Activated gamma-delta T cell treated with Interleukin-2 at 50 U/mL for 16 hours (primary cell): Measurements from ENCODE around the gene SLC23A2.

Experiments used
- DNase-seq: peaks from one replicate; pipeline ENCODE4 v3.0.0-alpha.2; 2020

SLC23A2 gene

GRCh38 chr20:4962241-4962855 is 39.0 kb downstream of the SLC23A2 start:
- DNase-seq, result peak; percentile 19

GRCh38 chr20:4961746-4962145 is 39.6 kb downstream of the SLC23A2 start:
- DNase-seq, result peak; percentile 16

GRCh38 chr20:4959592-4959991 is 41.7 kb downstream of the SLC23A2 start:
- DNase-seq, result no peak

GRCh38 chr20:4957939-4958362 is 43.4 kb downstream of the SLC23A2 start:
- DNase-seq, result no peak

GRCh38 chr20:4957187-4957586 is 44.1 kb downstream of the SLC23A2 start:
- no peak for DNase-seq

GRCh38 chr20:4956200-4956810 is 45.0 kb downstream of the SLC23A2 start:
- DNase-seq, result no peak

- DNase-seq, result no peak
Measured at GRCh38 chr20:4953881-4954280, 47.4 kb downstream of the SLC23A2 start.

- DNase-seq, result no peak
Measured at GRCh38 chr20:4952229-4952628, 49.1 kb downstream of the SLC23A2 start.

- DNase-seq, result no peak
Measured at GRCh38 chr20:4951299-4951698, 50.0 kb downstream of the SLC23A2 start.

- DNase-seq, result no peak
Measured at GRCh38 chr20:4950841-4951240, 50.5 kb downstream of the SLC23A2 start.

- no peak for DNase-seq
Measured at GRCh38 chr20:4950437-4950836, 50.9 kb downstream of the SLC23A2 start.

- no peak for DNase-seq
Measured at GRCh38 chr20:4949833-4950178, 51.5 kb downstream of the SLC23A2 start.

GRCh38 chr20:4947817-4948559 is 53.3 kb downstream of the SLC23A2 start:
- no peak for DNase-seq

- no peak for DNase-seq
Measured at GRCh38 chr20:4946986-4947385, 54.3 kb downstream of the SLC23A2 start.

GRCh38 chr20:4946585-4946984 is 54.7 kb downstream of the SLC23A2 start:
- no peak for DNase-seq

GRCh38 chr20:4944518-4945313 is 56.6 kb downstream of the SLC23A2 start:
- DNase-seq, result no peak

GRCh38 chr20:4942331-4942730 is 59.0 kb downstream of the SLC23A2 start:
- DNase-seq, result no peak

- DNase-seq, result no peak
Measured at GRCh38 chr20:4937407-4938319, 63.6 kb downstream of the SLC23A2 start.

- DNase-seq, result no peak
Measured at GRCh38 chr20:4936851-4937406, 64.4 kb downstream of the SLC23A2 start.

GRCh38 chr20:4936392-4936850 is 64.9 kb downstream of the SLC23A2 start:
- no peak for DNase-seq

GRCh38 chr20:4932061-4932460 is 69.2 kb downstream of the SLC23A2 start:
- DNase-seq, result no peak
